K562 treated with DMSO at 1 percent for 12 hours (cell line): ENCODE results near the gene GABRR2. TPM values are rescaled to one million over a fixed set of nuclear protein-coding genes. Genes with fewer than 3 reads are reported as not detected.

Source experiments
- total RNA-seq: library from RNA; unstranded; fragments of 300-600 nt; gene quantifications from 2 replicates; pipeline ENCODE4 v1.2.3, GENCODE V29; 2022; ENCODE audit not compliant: insufficient read depth

Gene GABRR2
- total RNA-seq: 1.1 TPM in 1 of 2 replicates, not detected in the other

DNA sequence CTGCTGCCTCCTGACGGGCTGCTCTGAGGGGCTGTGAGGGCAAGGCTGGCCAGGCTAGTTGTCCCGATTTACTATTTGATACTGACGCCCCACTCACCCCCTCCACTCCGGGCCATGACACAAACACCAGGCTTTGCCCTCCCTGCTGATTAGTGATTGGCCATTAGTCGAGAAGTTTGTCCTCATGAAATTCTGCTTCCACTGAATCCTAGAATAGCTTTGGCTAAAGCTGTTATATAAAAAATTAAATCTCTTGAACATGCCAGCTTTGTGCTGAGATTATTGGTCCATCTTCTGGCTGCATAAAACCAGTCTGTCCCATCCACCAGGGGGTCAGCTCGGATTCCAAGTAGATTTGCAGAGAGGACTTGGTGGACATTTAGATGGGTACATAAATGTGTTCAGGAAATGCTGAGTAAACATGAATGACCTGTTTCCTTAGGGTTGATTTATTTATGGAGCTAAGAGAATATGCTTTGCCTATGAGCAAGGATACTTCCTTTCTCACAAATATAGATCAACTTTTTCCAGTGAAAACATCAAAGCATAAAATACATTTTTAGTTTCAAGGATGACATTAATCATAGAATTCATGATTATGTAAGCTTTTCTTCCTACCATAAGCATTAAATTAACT is at the start of gene GABRR2:
Gene GABRR2, minus strand, starts transcription at position 51 of the 637 bp plus-strand sequence. CDS start 134 bp downstream, outside the sequence.

DNA sequence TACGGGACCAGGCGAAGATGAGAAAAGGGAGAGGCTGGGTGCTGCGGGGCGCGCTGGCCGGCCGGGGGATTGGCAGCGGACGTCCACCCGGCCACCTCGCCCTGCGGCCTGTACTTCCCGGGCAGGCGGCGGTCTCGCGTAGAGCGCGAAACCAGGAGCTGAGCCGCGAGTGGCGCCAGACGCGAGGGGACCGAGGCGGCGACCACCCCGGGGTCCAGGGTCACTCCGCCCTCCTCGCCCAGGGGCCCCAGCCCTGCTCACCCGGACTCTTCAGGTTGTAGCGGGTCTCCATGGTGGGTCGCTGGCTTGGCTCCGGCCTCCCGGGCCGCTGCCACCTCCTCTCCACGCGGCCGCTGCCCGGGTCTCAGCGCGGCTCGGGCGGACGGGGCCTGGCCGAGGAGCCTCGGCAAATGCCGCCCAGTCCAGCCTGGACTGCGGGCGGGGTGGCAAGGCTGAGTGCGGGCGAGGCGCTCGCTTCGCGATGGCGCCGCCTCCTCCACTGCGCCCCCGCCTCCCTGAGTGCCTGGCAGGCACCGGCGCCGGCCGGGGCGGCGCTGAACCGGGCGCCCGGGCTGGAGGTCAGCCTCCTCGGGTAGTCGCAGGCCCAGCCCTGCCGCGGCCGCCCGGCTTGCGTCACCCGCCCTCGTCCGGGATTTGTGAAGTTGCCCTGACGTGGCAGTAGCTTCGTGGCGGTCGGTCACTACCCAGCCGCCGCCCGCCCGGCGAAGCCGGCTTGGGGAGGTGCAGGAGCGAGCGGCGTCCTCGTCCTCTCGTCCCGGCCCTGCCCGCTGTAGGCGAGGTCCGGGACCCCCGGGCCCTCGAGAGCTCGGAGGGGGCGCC is 37.4 kb upstream of the GABRR2 start, which contains the start of gene UBE2J1:
Gene UBE2J1, minus strand, starts transcription at position 445 of the 840 bp plus-strand sequence. Its CDS starts 153 bp downstream, at position 292.

DNA sequence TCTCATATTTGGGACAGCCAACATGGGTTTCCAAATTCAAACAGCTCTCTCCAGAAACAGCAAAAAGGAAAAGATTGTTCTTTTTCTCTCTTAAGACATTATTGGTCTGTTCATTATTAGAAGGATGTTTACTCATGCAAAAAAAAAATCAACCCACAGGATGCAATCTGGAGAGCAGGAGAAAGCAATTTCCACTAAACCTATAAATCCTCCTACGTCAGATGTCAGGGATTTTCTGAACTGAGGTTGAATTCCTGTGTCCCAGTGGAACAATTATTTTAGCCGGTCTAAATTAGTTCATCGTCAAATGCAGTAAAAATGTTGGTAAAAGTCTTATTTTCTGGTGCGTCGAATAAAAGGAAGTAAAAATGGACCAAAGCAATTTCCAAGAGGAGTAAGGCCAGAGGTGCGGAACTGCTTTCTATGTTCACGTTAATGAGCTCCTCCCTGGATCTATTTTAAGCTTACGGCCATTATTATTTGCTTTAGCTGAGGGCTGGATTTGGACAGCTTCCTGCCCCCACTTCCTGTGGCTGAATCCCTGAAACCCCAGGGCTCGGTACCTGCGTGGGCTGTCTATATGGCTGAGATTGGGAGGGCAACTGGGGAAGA is 97.7 kb downstream of the GABRR2 start, which contains the start of gene GABRR1:
Gene GABRR1, minus strand, starts transcription at position 60 of the 612 bp plus-strand sequence. Its CDS starts 36 bp downstream, at position 24.

Other genes with a start within 250 kb of the GABRR2 start
- 13.2 and 24.7 TPM in 2 replicates for gene PNRC1, start 234.5 kb downstream of the GABRR2 start, total RNA-seq
- not detected in 2 replicates for gene SRSF12, start 197.2 kb downstream of the GABRR2 start, total RNA-seq
- gene PM20D2, start 169.2 kb downstream of the GABRR2 start, total RNA-seq: 0.26 and 0.64 TPM in 2 replicates
- not detected in 2 replicates for gene GABRR1, start 97.9 kb downstream of the GABRR2 start, total RNA-seq
- gene UBE2J1, start 37.4 kb upstream of the GABRR2 start, total RNA-seq: 11.9 and 30.8 TPM in 2 replicates
- gene RRAGD, start 97.0 kb upstream of the GABRR2 start, total RNA-seq: 0.27 TPM in 1 of 2 replicates, not detected in the other
- gene ANKRD6, start 117.9 kb upstream of the GABRR2 start, total RNA-seq: 0.32 TPM in 1 of 2 replicates, not detected in the other